ENCODE data around the gene REG1B. TPM values are rescaled to one million over a fixed set of nuclear protein-coding genes. Genes with fewer than 3 reads are reported as not detected.

Gene REG1B
- total RNA-seq, 4 donors from 2014 or later = not detected

GRCh38 chr2:79085382-79085781 is 2.4 kb downstream of the REG1B start:
- Histone ChIP-seq H3K27ac (replicated peaks in 1 of 4) (no peak overlapping the region), H3K4me3 (no peak overlapping the region), H3K36me3 (no peaks in the 10 kb centered on the region), H3K27me3 (peaks cover 0 to 3% (median 0%) of the 10 kb centered on the region in 4 donors), H3K4me1 (no peaks in the 10 kb centered on the region), H3K9me3 (no peaks in the 10 kb centered on the region)
- 57% methylated on average over 1 of the region's 3 CpGs for WGBS
- no peak for TF ChIP-seq EP300 (IDR thresholded peaks at IDR 0.05)
- no peak for TF ChIP-seq POLR2A (IDR thresholded peaks at IDR 0.05; ENCODE audit: low read depth)
- TF ChIP-seq CTCF (IDR thresholded peaks at IDR 0.05) = no peak
- no peak for TF ChIP-seq POLR2AphosphoS5 (IDR thresholded peaks at IDR 0.05)
- no peak for DNase-seq (ENCODE audit: extremely low spot score)
- intact Hi-C loops (cut with DNase I) = no loop called here

DNA sequence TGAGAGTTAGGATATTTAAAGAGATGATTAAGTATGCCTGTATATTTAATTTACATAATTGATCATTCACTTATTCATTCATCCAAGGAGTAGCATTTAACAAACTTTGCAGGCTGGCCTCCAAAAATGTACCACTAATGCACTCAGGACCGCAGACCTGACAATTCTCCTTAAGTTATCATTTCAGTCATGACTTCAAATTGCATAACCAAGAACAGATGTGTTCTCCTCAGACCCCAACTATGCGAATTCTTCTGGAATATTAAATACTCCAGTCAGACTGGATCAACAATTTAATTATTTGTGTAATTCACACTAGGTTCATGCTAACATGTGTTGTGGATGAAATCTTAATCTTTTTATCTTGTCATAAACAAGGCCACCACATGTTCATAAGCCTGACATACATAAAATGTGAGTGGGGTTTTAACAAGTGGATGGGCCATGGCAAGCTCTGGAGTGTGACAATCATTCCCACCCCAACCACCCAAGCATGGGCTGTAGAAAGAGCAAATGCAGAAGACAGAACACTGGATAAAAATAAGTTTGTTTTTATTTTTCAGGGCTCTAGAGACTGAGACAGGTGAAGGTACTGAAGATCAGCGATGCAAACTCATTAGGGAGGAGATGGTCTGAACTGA is 3.2 kb downstream of the REG1B start:
- intact Hi-C loops (cut with DNase I) = no loop called here
- Histone ChIP-seq H3K27me3 (peaks cover 0 to 3% (median 0%) of the 10 kb centered on the region in 4 donors), H3K36me3 (no peaks in the 10 kb centered on the region), H3K4me3 (no peak overlapping the region), H3K27ac (replicated peaks in 1 of 4) (no peak overlapping the region), H3K4me1 (no peaks in the 10 kb centered on the region), H3K9me3 (no peaks in the 10 kb centered on the region)
- 73% methylated on average over 3 of the region's 3 CpGs for WGBS
- TF ChIP-seq EP300 (IDR thresholded peaks at IDR 0.05) (no peak), CTCF (IDR thresholded peaks at IDR 0.05) (no peak), POLR2A (IDR thresholded peaks at IDR 0.05; ENCODE audit: low read depth) (no peak), POLR2AphosphoS5 (IDR thresholded peaks at IDR 0.05) (no peak)
- DNase-seq (ENCODE audit: extremely low spot score) = no peak

GRCh38 chr2:79083597-79084251 is 4.1 kb downstream of the REG1B start:
- DNase-seq (ENCODE audit: extremely low spot score) = no peak
- Histone ChIP-seq H3K36me3 (no peaks in the 10 kb centered on the region), H3K9me3 (no peaks in the 10 kb centered on the region), H3K4me1 (no peaks in the 10 kb centered on the region), H3K27ac (replicated peaks in 1 of 4) (no peak overlapping the region), H3K27me3 (peaks cover 0 to 3% (median 0%) of the 10 kb centered on the region in 4 donors), H3K4me3 (no peak overlapping the region)
- intact Hi-C loops (cut with DNase I) = no loop called here
- no peak for TF ChIP-seq CTCF (IDR thresholded peaks at IDR 0.05)
- TF ChIP-seq POLR2AphosphoS5 (IDR thresholded peaks at IDR 0.05) = no peak
- no peak for TF ChIP-seq EP300 (IDR thresholded peaks at IDR 0.05)
- TF ChIP-seq POLR2A (IDR thresholded peaks at IDR 0.05; ENCODE audit: low read depth) = no peak

GRCh38 chr2:79082987-79083386 is 4.8 kb downstream of the REG1B start:
- H3K9me3 ChIP-seq = no peaks in the 10 kb centered on the region
- no peak for TF ChIP-seq POLR2A (IDR thresholded peaks at IDR 0.05; ENCODE audit: low read depth)
- TF ChIP-seq EP300 (IDR thresholded peaks at IDR 0.05) = no peak
- TF ChIP-seq POLR2AphosphoS5 (IDR thresholded peaks at IDR 0.05) = no peak
- no peak for TF ChIP-seq CTCF (IDR thresholded peaks at IDR 0.05)
- intact Hi-C loops (cut with DNase I) = no loop called here
- no peaks in the 10 kb centered on the region for H3K4me1 ChIP-seq
- H3K36me3 ChIP-seq = no peaks in the 10 kb centered on the region
- WGBS = 93% methylated on average over 2 of the region's 5 CpGs
- DNase-seq (ENCODE audit: extremely low spot score) = no peak
- H3K27ac ChIP-seq (replicated peaks in 1 of 4) = no peak overlapping the region
- H3K4me3 ChIP-seq = no peak overlapping the region
- peaks cover 0 to 3% (median 0%) of the 10 kb centered on the region in 4 donors for H3K27me3 ChIP-seq
